ENCODE results near the gene MED9. TPM values are rescaled to one million over a fixed set of nuclear protein-coding genes. Genes with fewer than 3 reads are reported as not detected.

The MED9 gene
- total RNA-seq, 3 donors from 2014 or later (not counting 1 experiment from before 2014, with no cell fraction given): 19.8 to 23.5 (median 22.3) TPM

GRCh38 chr17:17507465-17508011 is 30.7 kb downstream of the MED9 start:
- Histone ChIP-seq H3K4me1 (ENCODE audit: control insufficient read depth, insufficient read depth, low read length) (no peaks in the 10 kb centered on the region), H3K4me3 (ENCODE audit: low read length) (no peak overlapping the region), H3K36me3 (ENCODE audit: control insufficient read depth, insufficient read depth, low read length) (no peaks in the 10 kb centered on the region), H3K27ac (ENCODE audit: low read length) (no peak overlapping the region), H3K9me3 (ENCODE audit: control insufficient read depth, insufficient read depth, low read length) (no peaks in the 10 kb centered on the region), H3K27me3 (ENCODE audit: control insufficient read depth, insufficient read depth, low read length) (no peaks in the 10 kb centered on the region)
- no peaks in the 10 kb centered on the region for H3K27me3 Mint-ChIP-seq (ENCODE audit: low read depth in 2 of 2)
- H3K9me3 Mint-ChIP-seq: no peaks in the 10 kb centered on the region
- no peaks in the 10 kb centered on the region for H3K36me3 Mint-ChIP-seq
- peaks cover 0 to 16% of the 10 kb centered on the region in 2 donors for H3K4me1 Mint-ChIP-seq
- H3K27ac Mint-ChIP-seq: no peak overlapping the region
- H3K4me3 Mint-ChIP-seq: no peak overlapping the region
- intact Hi-C loops (cut with micrococcal nuclease): no loop called here
- ATAC-seq (no peak), DNase-seq (no peak)
- 86% methylated on average over 16 of the region's 16 CpGs for WGBS (ENCODE audit: insufficient coverage)
- no peak for TF ChIP-seq CTCF (IDR thresholded peaks at IDR 0.05)

- DNase-seq (no peak), ATAC-seq (no peak)
- no peaks in the 10 kb centered on the region for H3K36me3 ChIP-seq (ENCODE audit: control insufficient read depth, insufficient read depth, low read length)
- H3K27ac Mint-ChIP-seq: no peak overlapping the region
- no peak overlapping the region for H3K4me3 Mint-ChIP-seq
- H3K36me3 Mint-ChIP-seq: no peaks in the 10 kb centered on the region
- no peak overlapping the region for H3K27ac ChIP-seq (ENCODE audit: low read length)
- WGBS (ENCODE audit: insufficient coverage): 92% methylated on average over 9 of the region's 11 CpGs
- H3K27me3 ChIP-seq (ENCODE audit: control insufficient read depth, insufficient read depth, low read length): no peaks in the 10 kb centered on the region
- H3K4me3 ChIP-seq (ENCODE audit: low read length): no peak overlapping the region
- intact Hi-C loops (cut with micrococcal nuclease): no loop called here
- H3K9me3 Mint-ChIP-seq: no peaks in the 10 kb centered on the region
- no peaks in the 10 kb centered on the region for H3K27me3 Mint-ChIP-seq (ENCODE audit: low read depth in 2 of 2)
- H3K9me3 ChIP-seq (ENCODE audit: control insufficient read depth, insufficient read depth, low read length): no peaks in the 10 kb centered on the region
- no peaks in the 10 kb centered on the region for H3K4me1 ChIP-seq (ENCODE audit: control insufficient read depth, insufficient read depth, low read length)
- no peak for TF ChIP-seq CTCF (IDR thresholded peaks at IDR 0.05)
- H3K4me1 Mint-ChIP-seq: peaks cover 0 to 16% of the 10 kb centered on the region in 2 donors
These were observed 31.3 kb downstream of the MED9 start for GRCh38 chr17:17508019-17508535.

DNA sequence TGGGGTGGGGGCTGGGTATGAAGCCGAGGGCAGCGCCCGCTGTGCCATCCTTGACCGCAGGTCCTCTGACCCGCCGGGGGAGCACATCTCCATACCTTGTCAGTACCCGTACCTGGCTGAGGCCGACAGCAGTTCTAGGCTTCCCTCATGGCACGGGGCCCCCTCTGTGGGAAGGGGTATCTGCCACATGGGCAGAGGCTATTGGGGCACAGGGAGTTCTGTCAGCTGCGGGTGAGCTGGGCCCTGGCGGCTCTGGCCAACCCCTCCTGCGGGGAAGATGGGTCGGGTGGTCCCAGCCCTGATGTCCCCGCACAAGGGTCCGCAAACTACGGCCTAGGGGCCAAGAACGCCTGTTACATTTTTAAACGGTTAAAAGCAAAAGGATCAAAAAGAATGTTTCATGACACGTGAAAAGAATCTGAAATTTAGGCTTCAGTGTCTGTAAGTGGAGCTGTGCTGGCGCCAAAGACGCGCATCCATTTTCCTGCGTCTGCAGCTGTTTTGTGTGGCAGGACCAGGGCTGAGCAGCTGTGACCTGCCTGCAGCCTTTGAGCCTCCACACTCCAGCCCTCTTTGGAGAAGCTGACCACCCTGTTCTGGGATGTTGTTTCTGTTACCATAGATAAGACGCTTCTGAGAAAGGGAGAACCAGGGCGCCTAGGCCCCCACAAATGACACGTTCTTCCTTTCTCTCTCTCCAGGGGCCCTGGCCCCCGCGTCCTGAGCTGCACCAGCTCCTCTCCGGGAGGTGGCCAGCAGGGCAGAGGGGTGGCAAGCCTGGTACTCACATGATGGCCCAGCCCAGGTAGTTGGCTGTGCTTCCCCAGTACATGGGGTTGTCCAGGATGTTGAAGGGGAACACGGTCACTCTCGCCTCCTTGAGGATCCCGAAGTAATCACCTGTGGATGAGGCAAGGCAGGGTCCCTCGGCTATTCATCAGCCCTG is 32.1 kb downstream of the MED9 start:
- no peaks in the 10 kb centered on the region for H3K27me3 Mint-ChIP-seq (ENCODE audit: low read depth in 2 of 2)
- H3K4me3 Mint-ChIP-seq: no peak overlapping the region
- H3K27ac Mint-ChIP-seq: no peak overlapping the region
- ATAC-seq: no peak
- no peak for DNase-seq
- no peak for TF ChIP-seq CTCF (IDR thresholded peaks at IDR 0.05)
- no peak overlapping the region for H3K27ac ChIP-seq (ENCODE audit: low read length)
- no peaks in the 10 kb centered on the region for H3K27me3 ChIP-seq (ENCODE audit: control insufficient read depth, insufficient read depth, low read length)
- 94% methylated on average over 33 of the region's 33 CpGs for WGBS (ENCODE audit: insufficient coverage)
- H3K4me3 ChIP-seq (ENCODE audit: low read length): no peak overlapping the region
- H3K9me3 Mint-ChIP-seq: no peaks in the 10 kb centered on the region
- intact Hi-C loops (cut with micrococcal nuclease): no loop called here
- H3K4me1 Mint-ChIP-seq: peaks cover 0 to 16% of the 10 kb centered on the region in 2 donors
- no peaks in the 10 kb centered on the region for H3K9me3 ChIP-seq (ENCODE audit: control insufficient read depth, insufficient read depth, low read length)
- no peaks in the 10 kb centered on the region for H3K36me3 ChIP-seq (ENCODE audit: control insufficient read depth, insufficient read depth, low read length)
- no peaks in the 10 kb centered on the region for H3K36me3 Mint-ChIP-seq
- H3K4me1 ChIP-seq (ENCODE audit: control insufficient read depth, insufficient read depth, low read length): no peaks in the 10 kb centered on the region
